ENCODE measurements around the gene OR4N5. TPM values are rescaled to one million over a fixed set of nuclear protein-coding genes. Genes with fewer than 3 reads are reported as not detected.

The OR4N5 gene
- total and polyA plus RNA-seq, 2 of the 8 experiments (the other 6 are each of a cell fraction or from before 2014, with no cell fraction given) = not detected

- TF ChIP-seq BCL11A (IDR thresholded peaks at IDR 0.05; ENCODE audit: low read depth in 2 of 2, low read length in 2 of 2) (no peak), TCF12 (IDR thresholded peaks at IDR 0.05; ENCODE audit: low read depth, low read length) (no peak), TEAD4 (IDR thresholded peaks at IDR 0.05; ENCODE audit: low read depth, low read length) (no peak), SAP30 (IDR thresholded peaks at IDR 0.05; ENCODE audit: insufficient read depth, insufficient replicate concordance, low read length) (no peak)
These were observed 5.3 kb downstream of the OR4N5 start (continued) for GRCh38 chr14:20143911-20144310.
